Natural killer cell (primary cell): Measurements from ENCODE around the gene SLC19A1. TPM values are rescaled to one million over a fixed set of nuclear protein-coding genes. Genes with fewer than 3 reads are reported as not detected.

Experiments used
- ATAC-seq, 3 donors: fragments of 150-1000 bp in 2 of 3; fragments of 200-7000 bp in 1 of 3; cut with Tn5 transposase; 1 replicate in 1 of 3; 2 replicates in 2 of 3; pipeline ENCODE4 v1.10.0; 2021; ENCODE audit warnings: mild to moderate bottlenecking in 2 of 3, moderate library complexity in 2 of 3
- DNase-seq, 2 donors: peaks; one replicate each; pipeline versions ENCODE4 v3.0.0 to v3.0.0-alpha.2; 2013 to 2021; ENCODE audit warnings: mixed read lengths in 1 of 2
- H3K27ac ChIP-seq: one replicate; pipeline ENCODE4 v1.5.1; 2013; ENCODE audit warnings: mild to moderate bottlenecking, low read length
- H3K27me3 ChIP-seq: one replicate; pipeline ENCODE4 v1.6.1; 2013; ENCODE audit warnings: low read length; ENCODE audit not compliant: control insufficient read depth, insufficient read depth
- H3K36me3 ChIP-seq: one replicate; pipeline ENCODE4 v1.6.1; 2013; ENCODE audit warnings: low read length; ENCODE audit not compliant: control insufficient read depth, insufficient read depth
- H3K4me1 ChIP-seq: one replicate; pipeline ENCODE4 v1.6.1; 2013; ENCODE audit warnings: low read length; ENCODE audit not compliant: control insufficient read depth, insufficient read depth
- H3K4me3 ChIP-seq: one replicate; pipeline ENCODE4 v1.5.1; 2013; ENCODE audit warnings: low read length
- H3K9me3 ChIP-seq: one replicate; pipeline ENCODE4 v1.6.1; 2013; ENCODE audit warnings: low read length; ENCODE audit not compliant: control insufficient read depth, insufficient read depth
- H3K27ac Mint-ChIP-seq, 2 donors: one replicate each; pipeline ENCODE4 v1.8.0; 2022; ENCODE audit warnings: mild to moderate bottlenecking in 2 of 2, mixed read lengths in 2 of 2, moderate library complexity in 1 of 2
- H3K27me3 Mint-ChIP-seq, 2 donors: one replicate each; pipeline ENCODE4 v1.8.0; 2022; ENCODE audit warnings: low read depth in 2 of 2, mixed read lengths in 2 of 2
- H3K36me3 Mint-ChIP-seq: one replicate; pipeline ENCODE4 v1.8.0; 2022; ENCODE audit warnings: mixed read lengths
- H3K4me1 Mint-ChIP-seq, 2 donors: one replicate each; pipeline ENCODE4 v1.8.0; 2022; ENCODE audit warnings: mixed read lengths in 2 of 2
- H3K4me3 Mint-ChIP-seq: one replicate; pipeline ENCODE4 v1.8.0; 2022; ENCODE audit warnings: mild to moderate bottlenecking, moderate library complexity, mixed read lengths
- H3K9me3 Mint-ChIP-seq, 2 donors: one replicate each; pipeline ENCODE4 v1.8.0; 2022; ENCODE audit warnings: mixed read lengths in 2 of 2
- CTCF ChIP-seq: fragments of 200-600 bp; IDR thresholded peaks from one replicate; pipeline ENCODE4 v1.8.0; 2022; ENCODE audit warnings: antibody characterized with exemption
- WGBS: methylation state at CpG from one replicate; pipeline ENCODE4 v1.1.7; 2013; ENCODE audit warnings: missing lambda C conversion rate; ENCODE audit not compliant: insufficient coverage; 5-methylcytosine and 5-hydroxymethylcytosine counted together
- intact Hi-C: fragments of 100-400 bp; cut with micrococcal nuclease; formaldehyde crosslinking; loops from one replicate; pipeline ENCODE4 v1.14.2; 2022
- total RNA-seq, 4 donors: library from RNA; stranded (reverse); fragments of 120-200 nt in 1 of 4; gene quantifications; one replicate each; pipeline versions ENCODE4 v1.2.3 to v1.2.4, GENCODE V29; 2013 to 2022

Gene SLC19A1
- total RNA-seq, 3 donors from 2014 or later (not counting 1 experiment from before 2014, with no cell fraction given), result 2.5 to 9.0 (median 4.9) TPM

- H3K9me3 Mint-ChIP-seq, result no peaks in the 10 kb centered on the region
- 85% methylated on average over 33 of the region's 33 CpGs for WGBS
- Histone ChIP-seq H3K4me3 (no peak overlapping the region), H3K36me3 (no peaks in the 10 kb centered on the region), H3K4me1 (peaks cover 17% of the 10 kb centered on the region), H3K27me3 (no peaks in the 10 kb centered on the region), H3K9me3 (no peaks in the 10 kb centered on the region), H3K27ac (no peak overlapping the region)
- ATAC-seq (no peak), DNase-seq (no peak)
- no peak overlapping the region for H3K27ac Mint-ChIP-seq
- TF ChIP-seq CTCF, result no peak
- H3K4me3 Mint-ChIP-seq, result peak overlapping the region; percentile 31
- H3K36me3 Mint-ChIP-seq, result no peaks in the 10 kb centered on the region
- peaks cover 12 to 13% of the 10 kb centered on the region in 2 donors for H3K27me3 Mint-ChIP-seq
- peaks cover 5 to 6% of the 10 kb centered on the region in 2 donors for H3K4me1 Mint-ChIP-seq
- intact Hi-C loops, result loop anchor here (10.0 kb wide), 1 partner anchor 268 kb away; no protein-coding TSS in a partner anchor
Measured at GRCh38 chr21:45556645-45557615, 14.7 kb upstream of the SLC19A1 start.

DNA sequence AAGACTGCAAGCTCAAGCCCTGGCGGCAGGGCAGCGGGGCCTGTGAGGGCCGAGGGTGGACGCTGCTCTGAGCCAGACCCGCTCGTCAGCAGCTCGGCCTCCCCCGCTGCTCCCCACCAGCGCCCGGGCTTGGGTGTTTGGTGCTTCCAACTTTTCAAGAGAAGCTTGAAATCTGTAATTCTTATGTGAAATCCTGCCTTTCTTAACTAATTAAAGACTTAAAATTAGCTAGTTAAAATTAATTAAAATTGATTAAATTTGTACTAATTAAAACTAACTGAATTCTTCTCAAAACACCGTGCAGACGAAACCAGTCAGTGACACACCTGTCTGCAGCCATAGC lies 14.0 kb upstream of the SLC19A1 start:
- Mint-ChIP-seq H3K27me3 (peaks cover 13 to 15% of the 10 kb centered on the region in 2 donors), H3K4me3 (no peak overlapping the region), H3K36me3 (no peaks in the 10 kb centered on the region), H3K4me1 (peaks cover 11 to 12% of the 10 kb centered on the region in 2 donors), H3K9me3 (no peaks in the 10 kb centered on the region), H3K27ac (peak overlapping the region; percentile 29 to 51)
- no peak for ATAC-seq
- 72% methylated on average over 12 of the region's 12 CpGs for WGBS
- no peak for TF ChIP-seq CTCF
- no peaks in the 10 kb centered on the region for H3K9me3 ChIP-seq
- intact Hi-C loops, result loop anchor here (10.0 kb wide), 1 partner anchor 269 kb away; no protein-coding TSS in a partner anchor
- H3K27ac ChIP-seq, result no peak overlapping the region
- DNase-seq, result no peak
- H3K36me3 ChIP-seq, result no peaks in the 10 kb centered on the region
- H3K27me3 ChIP-seq, result no peaks in the 10 kb centered on the region
- H3K4me1 ChIP-seq, result peaks cover 24% of the 10 kb centered on the region
- no peak overlapping the region for H3K4me3 ChIP-seq

- intact Hi-C loops, result loop anchor here (2.0 to 10.0 kb wide), 2 partner anchors 41 to 269 kb away; no protein-coding TSS in a partner anchor
- H3K27ac Mint-ChIP-seq, result peak overlapping the region; percentile 29 to 51
- Histone ChIP-seq H3K27me3 (no peaks in the 10 kb centered on the region), H3K36me3 (no peaks in the 10 kb centered on the region), H3K9me3 (no peaks in the 10 kb centered on the region), H3K4me3 (peak overlapping the region; percentile 23), H3K4me1 (peaks cover 29% of the 10 kb centered on the region), H3K27ac (peak overlapping the region; percentile 50)
- peak in 1 of 2 donors; percentile 62 for DNase-seq
- no peaks in the 10 kb centered on the region for H3K36me3 Mint-ChIP-seq
- peak overlapping the region; percentile 75 for H3K4me3 Mint-ChIP-seq
- ATAC-seq, result peak; percentile 35 to 59 (median 45)
- no peaks in the 10 kb centered on the region for H3K9me3 Mint-ChIP-seq
- TF ChIP-seq CTCF, result peak; percentile 39
- H3K27me3 Mint-ChIP-seq, result peaks cover 8 to 13% of the 10 kb centered on the region in 2 donors
- H3K4me1 Mint-ChIP-seq, result peaks cover 15 to 18% of the 10 kb centered on the region in 2 donors
- 12% methylated on average over 62 of the region's 62 CpGs for WGBS
Measured at GRCh38 chr21:45555557-45556301, 13.5 kb upstream of the SLC19A1 start.
